ENCODE results near the gene MN1.

DNA sequence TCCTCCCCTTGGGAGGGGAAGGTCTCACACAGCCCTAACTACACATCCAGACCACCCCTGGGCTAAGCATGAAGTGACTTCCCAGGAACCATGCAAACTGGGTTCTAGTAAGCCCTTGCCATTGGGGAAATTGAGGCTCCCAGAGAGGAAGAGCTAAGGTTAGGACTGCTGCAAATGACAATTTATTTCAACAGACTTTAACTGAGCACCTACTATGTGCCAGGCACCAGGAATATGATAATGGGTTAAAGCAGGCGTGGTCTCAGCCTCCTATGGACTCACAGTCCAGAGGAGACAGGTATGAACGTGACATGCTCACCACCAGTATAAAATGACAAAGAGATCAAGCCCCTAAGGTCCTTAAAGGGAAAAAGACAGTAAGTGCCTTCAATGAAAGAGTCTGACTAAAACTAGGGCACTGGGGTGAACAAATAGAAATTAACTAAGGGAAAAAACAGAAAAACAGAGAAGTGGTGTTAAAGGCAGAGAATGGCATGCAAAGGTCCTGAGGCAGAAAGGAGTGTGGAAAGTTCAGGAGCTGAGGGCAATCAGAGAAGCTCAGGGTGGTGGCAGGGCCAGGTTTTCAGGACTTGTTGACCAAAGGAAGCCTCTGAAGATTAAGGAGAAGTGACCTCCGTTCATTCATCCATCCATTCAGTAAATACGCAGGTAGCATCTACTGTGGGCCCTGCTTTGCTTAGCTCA, 14.4 kb upstream of the MN1 start:
- no peak for TF ChIP-seq POLR2A (IDR thresholded peaks at IDR 0.05)
- TF ChIP-seq, protein P1, sequence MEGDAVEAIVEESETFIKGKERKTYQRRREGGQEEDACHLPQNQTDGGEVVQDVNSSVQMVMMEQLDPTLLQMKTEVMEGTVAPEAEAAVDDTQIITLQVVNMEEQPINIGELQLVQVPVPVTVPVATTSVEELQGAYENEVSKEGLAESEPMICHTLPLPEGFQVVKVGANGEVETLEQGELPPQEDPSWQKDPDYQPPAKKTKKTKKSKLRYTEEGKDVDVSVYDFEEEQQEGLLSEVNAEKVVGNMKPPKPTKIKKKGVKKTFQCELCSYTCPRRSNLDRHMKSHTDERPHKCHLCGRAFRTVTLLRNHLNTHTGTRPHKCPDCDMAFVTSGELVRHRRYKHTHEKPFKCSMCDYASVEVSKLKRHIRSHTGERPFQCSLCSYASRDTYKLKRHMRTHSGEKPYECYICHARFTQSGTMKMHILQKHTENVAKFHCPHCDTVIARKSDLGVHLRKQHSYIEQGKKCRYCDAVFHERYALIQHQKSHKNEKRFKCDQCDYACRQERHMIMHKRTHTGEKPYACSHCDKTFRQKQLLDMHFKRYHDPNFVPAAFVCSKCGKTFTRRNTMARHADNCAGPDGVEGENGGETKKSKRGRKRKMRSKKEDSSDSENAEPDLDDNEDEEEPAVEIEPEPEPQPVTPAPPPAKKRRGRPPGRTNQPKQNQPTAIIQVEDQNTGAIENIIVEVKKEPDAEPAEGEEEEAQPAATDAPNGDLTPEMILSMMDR (IDR thresholded peaks at IDR 0.05): no peak

Data from adrenal gland (tissue), 5 donors.